Stimulated activated CD8-positive, alpha-beta memory T cell treated with anti-CD3 and anti-CD28 coated beads, Interleukin-2, amount 100 ng/mL, for 1 hour (primary cell): ENCODE measurements around the gene NFIC.
"Not testable (repeated sequence)": the region's sequence is repeated elsewhere in the genome, so short reads cannot be mapped to it uniquely, and the experiment has no call there.

Experiments used
- DNase-seq, 2 donors: peaks; one replicate each; pipeline ENCODE4 v3.0.0-alpha.2; 2020; ENCODE audit warnings: low read depth in 2 of 2

Gene NFIC

DNA sequence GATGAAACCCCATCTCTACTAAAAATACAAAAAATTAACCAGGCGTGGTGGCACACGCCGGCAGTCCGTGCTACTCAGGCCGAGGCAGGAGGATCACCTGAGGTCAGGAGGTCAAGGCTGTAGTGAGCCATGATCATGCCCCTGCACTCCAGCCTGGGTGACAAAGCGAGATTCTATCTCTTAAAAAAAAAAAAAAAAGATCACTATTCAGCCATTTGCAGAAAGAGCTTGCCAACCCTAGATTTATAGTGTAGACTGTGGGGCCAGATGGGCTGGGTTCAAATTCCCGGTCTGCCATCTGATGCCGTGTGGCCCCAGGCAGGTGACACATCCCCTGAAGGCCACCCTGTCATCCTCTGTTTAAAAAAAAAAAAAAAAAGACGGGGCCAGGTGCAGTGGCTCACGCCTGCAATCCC, 85.1 kb downstream of the NFIC start:
- no peak for DNase-seq

DNA sequence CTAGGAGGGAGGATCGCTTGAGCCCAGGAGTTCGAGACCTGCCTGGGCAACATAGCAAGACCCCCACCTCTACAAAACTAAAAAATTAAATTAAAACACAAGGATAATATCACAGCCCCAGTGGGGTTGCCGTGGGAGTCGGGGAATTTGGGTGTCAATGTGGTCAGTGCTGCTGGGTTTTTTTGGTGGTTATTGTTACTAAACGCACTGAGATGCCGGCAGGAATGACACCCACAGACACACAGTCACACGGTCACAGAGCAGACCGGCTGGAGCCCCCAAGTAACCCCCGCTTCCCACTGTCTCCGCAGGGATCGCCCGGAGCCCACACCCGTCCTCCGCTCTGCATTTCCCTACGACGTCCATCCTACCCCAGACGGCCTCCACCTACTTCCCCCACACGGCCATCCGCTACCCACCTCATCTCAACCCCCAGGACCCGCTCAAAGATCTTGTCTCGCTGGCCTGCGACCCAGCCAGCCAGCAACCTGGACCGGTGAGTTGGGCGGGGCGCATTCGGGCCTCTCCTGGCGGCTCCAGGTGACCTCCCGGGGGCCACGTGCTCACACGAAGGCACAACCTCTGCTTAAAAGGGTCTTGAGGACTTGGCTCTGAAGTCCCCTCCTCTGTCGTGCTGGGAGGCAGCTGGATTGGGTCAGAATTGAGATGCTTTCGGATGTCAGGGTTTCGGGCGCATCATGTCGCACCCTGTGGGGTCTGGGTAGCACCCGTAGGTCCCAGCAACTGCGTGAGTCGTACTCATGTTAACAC, 86.0 kb downstream of the NFIC start:
- DNase-seq, result no peak

DNA sequence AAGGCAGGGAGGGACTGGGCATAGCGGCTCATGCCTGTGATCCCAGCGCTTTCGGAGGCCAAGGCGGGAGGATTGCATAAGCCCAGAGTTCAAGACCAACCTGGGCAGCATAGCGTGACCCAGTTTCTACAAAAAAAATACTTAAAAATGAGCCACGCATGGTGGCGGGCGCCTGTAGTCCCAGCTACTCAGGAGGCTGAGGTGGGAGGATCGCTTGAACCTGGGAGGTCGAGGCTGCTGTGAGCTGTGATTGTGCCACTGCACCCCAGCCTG, 86.5 kb downstream of the NFIC start:
- DNase-seq, result not testable (repeated sequence)

GRCh38 chr19:3453840-3454239, 87.5 kb downstream of the NFIC start:
- DNase-seq, result no peak

DNA sequence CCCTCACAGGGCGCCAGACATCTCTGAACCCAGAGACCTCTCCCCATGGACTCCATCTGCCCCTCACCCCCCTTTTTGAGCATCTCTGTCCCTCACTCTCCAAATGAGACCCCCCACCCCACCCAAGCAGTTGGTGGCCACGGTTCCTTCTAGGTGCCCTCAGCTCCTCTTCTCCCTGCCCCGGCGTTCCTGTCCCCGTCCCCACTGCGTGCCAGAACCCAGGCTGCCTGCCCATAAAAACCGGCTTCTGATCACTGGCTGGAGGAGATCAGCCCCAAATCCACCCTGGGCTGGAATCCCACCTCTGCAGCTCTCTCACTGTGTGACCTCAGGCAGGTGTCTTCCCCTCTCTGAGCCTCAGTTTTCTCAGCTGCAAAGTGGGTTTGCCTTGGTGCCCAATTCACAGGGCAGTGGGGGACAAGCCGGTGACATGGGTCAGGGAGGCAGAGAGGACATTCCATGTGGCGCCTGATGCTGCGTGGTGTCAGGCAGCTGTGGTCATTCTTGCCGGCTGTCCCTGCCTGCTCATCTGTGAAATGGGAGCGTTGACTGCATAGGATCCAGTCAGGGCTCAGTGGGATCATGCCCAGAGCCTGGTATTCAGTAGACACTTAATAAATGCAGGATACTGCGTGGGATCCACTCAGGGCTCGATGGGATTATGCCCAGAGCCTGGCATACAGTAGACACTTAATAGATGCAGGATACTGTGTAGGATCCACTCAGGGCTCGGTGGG, 88.4 kb downstream of the NFIC start:
- DNase-seq, result no peak

DNA sequence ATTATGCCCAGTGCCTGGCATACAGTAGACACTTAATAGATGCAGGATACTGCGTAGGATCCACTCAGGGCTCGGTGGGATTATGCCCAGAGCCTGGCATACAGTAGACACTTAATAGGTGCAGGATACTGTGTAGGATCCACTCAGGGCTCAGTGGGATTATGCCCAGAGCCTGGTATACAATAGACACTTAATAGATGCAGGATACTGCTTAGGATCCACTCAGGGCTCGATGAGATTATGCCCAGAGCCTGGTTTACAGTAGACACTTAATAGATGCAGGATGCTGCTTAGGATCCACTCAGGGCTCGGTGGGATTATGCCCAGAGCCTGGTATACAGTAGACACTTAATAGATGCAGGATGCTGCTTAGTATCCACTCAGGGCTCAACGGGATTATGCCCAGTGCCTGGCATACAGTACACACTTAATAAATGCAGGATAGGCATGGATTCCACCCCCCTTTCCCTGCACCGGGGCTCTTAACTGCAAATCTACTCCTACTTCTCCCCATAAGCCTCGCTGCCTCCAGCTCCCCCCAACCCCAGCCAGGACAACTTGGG, 89.1 kb downstream of the NFIC start:
- DNase-seq, result no peak

- no peak for DNase-seq
Observed at GRCh38 chr19:3455960-3456601, 89.7 kb downstream of the NFIC start.

DNA sequence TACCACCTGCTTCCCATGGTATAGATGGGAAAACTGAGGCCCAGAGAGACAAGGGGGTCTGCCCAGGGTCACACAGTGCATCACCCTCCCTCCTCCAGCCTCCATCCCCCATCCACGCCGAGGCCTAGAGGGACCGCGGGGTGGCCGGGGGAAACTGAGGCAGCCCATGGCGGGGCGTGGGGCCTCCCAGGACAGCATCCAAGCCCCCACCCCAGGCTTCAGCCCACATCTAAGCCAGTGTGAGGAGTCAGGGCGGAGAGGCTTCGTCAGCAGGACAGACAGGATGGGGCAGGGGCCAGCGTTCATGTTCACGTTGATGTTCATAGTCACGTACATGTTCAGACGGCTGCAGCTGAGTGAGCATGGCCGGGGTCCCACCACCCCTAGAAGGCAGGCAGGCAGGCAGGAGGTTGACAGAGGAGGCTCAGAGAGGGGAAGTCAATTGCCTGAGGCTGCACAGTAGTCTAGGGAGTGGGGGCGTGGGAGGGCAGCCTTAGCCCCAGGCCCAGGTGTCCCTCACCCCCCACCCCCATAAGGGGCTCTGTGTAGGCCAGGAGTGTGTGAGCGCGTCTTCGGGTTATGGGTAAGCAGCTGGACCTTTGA, 90.6 kb downstream of the NFIC start:
- DNase-seq, result no peak

DNA sequence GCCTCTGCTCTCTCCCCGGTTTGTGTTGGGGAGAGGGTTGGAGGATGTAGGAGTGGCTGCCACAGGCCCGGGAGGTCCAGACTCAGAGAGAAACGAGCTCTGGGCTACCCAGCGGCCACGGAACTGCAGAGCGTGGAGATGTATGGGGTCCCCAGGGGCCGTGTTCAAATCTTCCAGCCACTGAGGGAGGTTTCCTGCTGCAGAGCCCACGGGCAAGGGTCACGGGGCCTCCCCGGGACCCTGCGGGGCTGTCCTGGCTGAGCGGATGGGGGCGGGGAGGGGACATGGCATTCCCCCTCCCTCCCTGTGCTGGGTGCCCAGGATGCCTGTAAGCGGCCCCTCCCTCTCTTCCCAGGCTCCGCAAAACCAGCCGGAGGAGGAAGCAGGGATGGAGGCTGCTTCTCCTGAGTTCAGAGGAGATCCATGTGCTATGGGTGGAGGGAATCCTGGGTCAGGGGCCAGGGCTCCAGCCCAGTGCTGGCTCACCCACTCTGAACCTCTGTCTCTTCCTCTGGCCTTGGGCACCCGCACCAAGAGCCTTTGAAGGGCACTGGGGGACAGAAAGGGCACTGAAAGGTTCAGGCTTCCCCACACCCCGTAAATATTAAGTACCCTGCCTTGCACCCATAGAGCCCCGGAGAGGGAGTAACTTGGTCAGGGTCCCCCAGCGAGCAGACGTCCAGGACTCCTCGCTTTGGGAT, 91.3 kb downstream of the NFIC start:
- DNase-seq, result no peak

DNA sequence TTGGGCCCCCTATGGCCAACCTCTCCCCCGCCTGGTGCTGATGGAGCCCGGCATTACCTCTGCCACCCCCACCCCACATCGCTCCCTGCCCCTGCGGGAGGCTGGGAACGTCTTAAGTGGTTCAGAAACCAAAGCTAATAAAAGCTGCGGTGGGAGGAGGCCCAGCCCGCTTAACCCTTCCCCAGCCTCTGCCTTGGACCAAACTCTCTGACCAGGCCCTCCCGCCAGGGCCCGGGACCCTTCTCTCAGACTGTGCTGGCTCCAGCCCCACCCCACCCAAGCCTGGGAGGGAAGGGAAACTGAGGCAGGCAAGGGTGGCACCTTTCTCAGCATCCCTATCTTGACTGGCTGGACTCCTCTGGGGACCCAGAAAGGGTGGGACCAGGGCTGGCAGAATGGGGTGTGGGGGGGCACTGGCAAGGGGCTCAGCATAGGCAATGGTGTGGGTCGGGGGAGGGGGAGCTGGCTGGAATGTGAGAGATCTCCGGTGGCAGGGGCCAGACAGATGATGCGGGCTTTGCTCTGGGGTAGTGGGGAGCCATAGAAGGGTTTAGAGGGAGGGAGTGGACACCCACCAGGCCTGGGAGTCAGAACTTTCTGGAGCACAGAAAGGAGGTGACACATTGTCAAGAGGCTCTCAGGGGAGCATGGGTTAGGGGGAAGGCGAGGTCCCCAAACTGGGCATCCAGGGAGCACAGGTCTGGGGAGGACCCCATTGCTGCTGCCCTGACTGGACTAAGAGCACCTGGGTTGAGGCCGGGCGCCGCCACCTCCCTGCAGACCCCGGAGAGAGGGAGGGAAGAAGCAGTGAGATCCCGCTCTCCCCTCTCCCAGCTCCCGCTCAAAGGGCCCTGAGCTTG, 92.1 kb downstream of the NFIC start:
- DNase-seq, result no peak

GRCh38 chr19:3459089-3459881, 92.9 kb downstream of the NFIC start:
- DNase-seq, result no peak

DNA sequence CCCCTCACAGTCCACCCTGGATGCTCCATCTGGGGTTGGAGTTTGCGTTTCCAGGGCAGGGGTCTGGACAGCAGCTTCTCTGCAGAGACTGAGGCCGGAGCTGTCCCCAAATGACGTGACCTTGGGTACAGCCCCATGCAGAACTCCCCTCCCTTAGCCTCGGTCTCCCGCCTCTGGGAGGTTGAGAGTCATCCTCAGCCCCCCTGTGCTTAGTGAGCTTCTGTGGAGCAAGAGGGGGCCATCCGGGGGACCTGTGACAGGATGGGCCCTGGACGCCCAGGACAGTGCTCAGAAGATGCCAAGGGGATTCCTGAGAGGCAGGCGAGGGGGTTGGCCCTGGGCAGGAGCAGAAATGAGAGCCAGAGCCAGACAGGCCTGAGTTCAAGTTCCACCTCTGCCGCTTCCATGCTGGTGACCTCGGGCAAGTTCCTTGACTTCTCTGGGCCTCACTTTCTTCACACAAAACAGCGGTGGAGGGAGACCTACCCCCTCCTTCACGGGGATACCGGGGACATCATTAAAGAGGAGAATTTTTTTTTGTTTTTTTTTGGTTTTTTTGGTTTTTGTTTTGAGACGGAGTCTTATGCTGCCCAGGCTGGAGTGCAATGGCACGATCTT, 93.7 kb downstream of the NFIC start:
- no peak for DNase-seq

- no peak for DNase-seq
Observed at GRCh38 chr19:3462991-3463713, 96.8 kb downstream of the NFIC start.

DNA sequence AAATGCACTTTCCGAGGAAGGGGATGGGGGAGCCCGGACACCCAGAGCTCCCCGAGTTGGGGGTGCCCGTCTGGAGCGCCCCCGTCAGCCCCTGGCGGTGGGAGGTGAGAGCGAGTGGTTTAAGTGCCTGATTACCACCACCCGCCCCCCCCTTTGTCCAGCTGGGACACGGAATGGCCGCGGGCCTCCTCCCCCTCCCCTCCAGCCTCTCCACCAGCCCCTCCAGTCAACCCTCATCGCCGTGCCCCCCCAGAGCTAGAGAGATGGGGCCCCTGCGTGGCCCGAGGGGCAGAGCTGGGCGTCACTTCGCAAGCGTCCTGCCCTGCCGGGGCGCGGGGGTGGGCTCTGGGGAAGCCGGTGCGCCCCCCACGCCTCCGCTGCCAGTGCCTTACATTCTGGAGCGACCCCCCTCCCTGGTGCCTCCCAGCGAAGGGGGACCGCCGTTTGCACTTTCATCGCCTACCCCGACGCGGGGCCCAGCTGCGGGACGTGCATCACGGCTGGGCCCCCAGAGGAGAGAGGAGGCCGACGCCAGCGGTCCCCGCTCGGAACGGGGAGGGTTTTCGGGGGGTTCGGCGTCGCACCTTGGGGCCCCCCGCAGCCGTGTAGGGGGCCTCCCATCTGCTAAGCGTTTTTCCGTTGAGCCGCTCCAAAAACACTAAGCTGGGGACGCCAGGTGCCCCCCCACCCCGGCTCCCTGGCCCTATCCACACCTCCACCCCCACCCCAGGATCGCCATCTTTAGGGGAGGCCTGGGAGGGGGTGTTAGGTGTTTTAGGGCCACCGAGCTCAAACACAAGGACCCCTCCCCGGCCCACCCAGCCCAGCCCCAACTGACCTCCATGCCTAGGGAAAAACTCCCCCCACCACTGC, 97.6 kb downstream of the NFIC start:
- no peak for DNase-seq

DNA sequence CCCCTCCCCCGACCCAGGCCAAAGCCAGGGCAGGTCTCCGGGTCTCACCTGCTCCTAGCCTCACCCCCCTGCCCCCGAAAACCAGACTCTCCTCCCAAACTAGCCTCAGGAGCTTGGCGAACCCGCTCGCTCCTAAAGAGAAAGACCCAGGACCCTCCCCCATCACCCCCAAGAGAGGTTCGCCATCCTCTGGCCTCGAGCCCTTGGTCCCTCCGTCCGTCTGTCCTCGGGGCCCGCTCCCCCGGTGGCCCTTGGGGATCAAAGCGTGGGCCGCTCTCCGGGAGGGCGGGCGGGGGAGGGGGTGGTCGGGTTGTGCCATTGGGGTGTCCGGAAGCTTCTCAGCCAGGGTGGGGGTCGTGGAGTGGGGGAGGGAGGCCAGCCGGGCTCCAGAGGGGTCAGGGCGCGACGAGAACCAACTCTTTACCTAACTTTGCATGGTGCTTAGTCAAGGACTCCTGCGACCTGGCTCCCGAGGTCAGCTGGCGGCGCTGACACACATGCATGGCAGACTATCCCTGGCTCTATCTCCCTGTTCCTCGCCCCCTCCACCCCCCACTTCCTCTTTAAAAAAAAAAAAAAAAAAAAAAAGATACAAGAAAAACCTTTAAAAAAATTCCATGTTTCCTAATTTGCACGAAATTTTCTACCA, 98.3 kb downstream of the NFIC start:
- DNase-seq, result no peak

GRCh38 chr19:3465552-3465951, 99.2 kb downstream of the NFIC start:
- no peak for DNase-seq

- no peak for DNase-seq
Observed at GRCh38 chr19:3466635-3467034, 100.3 kb downstream of the NFIC start.
